Tibial nerve (tissue), 4 donors: ENCODE results near the gene PLD2.

Source experiments
- EP300 ChIP-seq, 2 donors: sonication (generic); formaldehyde crosslinking; IDR thresholded peaks; one replicate each; pipeline ENCODE4 v1.6.1; 2017; ENCODE audit warnings: antibody characterized with exemption in 2 of 2, mild to moderate bottlenecking in 1 of 2
- TF ChIP-seq, protein P1 (sequence below), 5 experiments: fragments of 200-600 bp in 3 of 5; fragments of 450-650 bp in 2 of 5; sonication (generic) in 3 of 5; IDR thresholded peaks; one replicate each; pipeline ENCODE4 v1.5.1; 2016 to 2019; ENCODE audit warnings: antibody characterized with exemption in 5 of 5, mild to moderate bottlenecking in 3 of 5, moderate library complexity in 2 of 5

- TF ChIP-seq, protein P1, sequence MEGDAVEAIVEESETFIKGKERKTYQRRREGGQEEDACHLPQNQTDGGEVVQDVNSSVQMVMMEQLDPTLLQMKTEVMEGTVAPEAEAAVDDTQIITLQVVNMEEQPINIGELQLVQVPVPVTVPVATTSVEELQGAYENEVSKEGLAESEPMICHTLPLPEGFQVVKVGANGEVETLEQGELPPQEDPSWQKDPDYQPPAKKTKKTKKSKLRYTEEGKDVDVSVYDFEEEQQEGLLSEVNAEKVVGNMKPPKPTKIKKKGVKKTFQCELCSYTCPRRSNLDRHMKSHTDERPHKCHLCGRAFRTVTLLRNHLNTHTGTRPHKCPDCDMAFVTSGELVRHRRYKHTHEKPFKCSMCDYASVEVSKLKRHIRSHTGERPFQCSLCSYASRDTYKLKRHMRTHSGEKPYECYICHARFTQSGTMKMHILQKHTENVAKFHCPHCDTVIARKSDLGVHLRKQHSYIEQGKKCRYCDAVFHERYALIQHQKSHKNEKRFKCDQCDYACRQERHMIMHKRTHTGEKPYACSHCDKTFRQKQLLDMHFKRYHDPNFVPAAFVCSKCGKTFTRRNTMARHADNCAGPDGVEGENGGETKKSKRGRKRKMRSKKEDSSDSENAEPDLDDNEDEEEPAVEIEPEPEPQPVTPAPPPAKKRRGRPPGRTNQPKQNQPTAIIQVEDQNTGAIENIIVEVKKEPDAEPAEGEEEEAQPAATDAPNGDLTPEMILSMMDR (IDR thresholded peaks at IDR 0.05) = no peak
- TF ChIP-seq EP300 (IDR thresholded peaks at IDR 0.05) = no peak
Observed at GRCh38 chr17:4802228-4802627, 4.7 kb upstream of the PLD2 start, which contains the start of gene C17orf114.
